Sigmoid colon (tissue), 4 donors: ENCODE results near the gene ARHGAP35.

Experiments
- CTCF ChIP-seq, 4 experiments: fragments of 450-650 bp in 3 of 4; fragments of 200-600 bp in 1 of 4; IDR thresholded peaks; one replicate each; pipeline ENCODE4 v1.5.1; 2016 to 2019; ENCODE audit warnings: antibody characterized with exemption in 4 of 4, mild to moderate bottlenecking in 3 of 4, moderate library complexity in 2 of 4
- EP300 ChIP-seq, 4 donors: sonication (generic); formaldehyde crosslinking; IDR thresholded peaks; one replicate each; pipeline ENCODE4 v1.6.1; 2017; ENCODE audit warnings: antibody characterized with exemption in 4 of 4
- POLR2A ChIP-seq, 2 donors: fragments of 450-650 bp; IDR thresholded peaks; one replicate each; pipeline ENCODE4 v1.6.1; 2016; ENCODE audit warnings: antibody characterized with exemption in 2 of 2, mild to moderate bottlenecking in 2 of 2, moderate library complexity in 2 of 2

- TF ChIP-seq CTCF (IDR thresholded peaks at IDR 0.05) (no peak), POLR2A (IDR thresholded peaks at IDR 0.05) (no peak), EP300 (IDR thresholded peaks at IDR 0.05) (no peak)
Observed at GRCh38 chr19:46844067-46844489, 16.7 kb upstream of the ARHGAP35 start.
